Measurements from ENCODE around the gene ZNF722.
"Not testable (repeated sequence)": the region's sequence is repeated elsewhere in the genome, so short reads cannot be mapped to it uniquely, and the experiment has no call there.

ZNF722 gene

GRCh38 chr7:63998549-63998948 is at the start of gene ZNF722:
Gene ZNF722, plus strand, starts transcription at chr7:63998849. Its CDS starts 113 bp downstream, at chr7:63998962.
- DNase-seq (ENCODE audit: low spot score) = no peak

- no peak for DNase-seq (ENCODE audit: low spot score)
Measured at GRCh38 chr7:63953181-63953580, 45.5 kb upstream of the ZNF722 start.

- DNase-seq (ENCODE audit: low spot score) = no peak
Measured at GRCh38 chr7:63968629-63969028, 30.0 kb upstream of the ZNF722 start.

GRCh38 chr7:64015496-64015895 is 16.8 kb downstream of the ZNF722 start:
- not testable (repeated sequence) for DNase-seq (ENCODE audit: low spot score)

- DNase-seq (ENCODE audit: low spot score) = no peak
Measured at GRCh38 chr7:64035388-64035787, 36.7 kb downstream of the ZNF722 start.

GRCh38 chr7:64037095-64037494 is 38.4 kb downstream of the ZNF722 start:
- no peak for DNase-seq (ENCODE audit: low spot score)

GRCh38 chr7:64045301-64046040 is 46.8 kb downstream of the ZNF722 start, which contains the start of gene ZNF727:
Gene ZNF727, plus strand, starts transcription at chr7:64045434. Its CDS starts 188 bp downstream, at chr7:64045622.
- DNase-seq (ENCODE audit: low spot score) = peak; percentile 91

GRCh38 chr7:64046041-64046389 is 47.4 kb downstream of the ZNF722 start:
- no peak for DNase-seq (ENCODE audit: low spot score)
